H1 (cell line): ENCODE data around the gene TRIOBP.
"Not testable (repeated sequence)": the region's sequence is repeated elsewhere in the genome, so short reads cannot be mapped to it uniquely, and the experiment has no call there.

Experiments
- CHD7 ChIP-seq: fragments of 300-600 bp; sonication (generic); IDR thresholded peaks from 2 replicates; pipeline ENCODE4 v1.7.1; 2012; ENCODE audit warnings: low read length, moderate library complexity, mild to moderate bottlenecking, inconsistent platforms; ENCODE audit not compliant: insufficient replicate concordance
- CTCF ChIP-seq, 3 experiments: IDR thresholded peaks; 1 replicate in 2 of 3; 2 replicates in 1 of 3; pipeline versions ENCODE4 v1.5.1 to v1.6.1; 2011; ENCODE audit warnings: low read length in 3 of 3, mild to moderate bottlenecking in 3 of 3, inconsistent platforms in 2 of 3, low read depth in 1 of 3, moderate library complexity in 1 of 3; ENCODE audit not compliant: insufficient read depth in 1 of 3; ENCODE audit errors: control extremely low read depth in 1 of 3
- EZH2 ChIP-seq: fragments of 200-600 bp; sonication (generic); IDR thresholded peaks from 2 replicates; pipeline ENCODE4 v1.7.1; 2012; ENCODE audit warnings: low read depth, mild to moderate bottlenecking, moderate library complexity, low read length, inconsistent platforms; ENCODE audit not compliant: severe bottlenecking
- KDM5A ChIP-seq: fragments of 200-600 bp; IDR thresholded peaks from 2 replicates; pipeline ENCODE4 v1.7.1; 2012; ENCODE audit warnings: mild to moderate bottlenecking, low read length, inconsistent platforms, mixed read lengths
- MAX ChIP-seq: IDR thresholded peaks from 2 replicates; pipeline ENCODE4 v1.6.1; 2012; ENCODE audit warnings: inconsistent platforms
- NRF1 ChIP-seq: IDR thresholded peaks from 2 replicates; pipeline ENCODE4 v1.6.1; 2011; ENCODE audit warnings: mild to moderate bottlenecking, low read depth, low read length, improper control_type of control experiment
- PHF8 ChIP-seq: fragments of 200-600 bp; sonication (generic); conservative IDR thresholded peaks from 2 replicates; pipeline ENCODE4 v1.7.1; 2012; ENCODE audit warnings: low read depth, mild to moderate bottlenecking, inconsistent platforms, low read length, moderate library complexity
- POLR2A ChIP-seq, 2 experiments: IDR thresholded peaks; 1 replicate in 1 of 2; 2 replicates in 1 of 2; pipeline ENCODE4 v1.6.1; 2011; ENCODE audit warnings: low read depth in 2 of 2, low read length in 2 of 2, mild to moderate bottlenecking in 2 of 2; ENCODE audit errors: control extremely low read depth in 1 of 2
- RBBP5 ChIP-seq: IDR thresholded peaks from 2 replicates; pipeline ENCODE4 v1.7.1; 2012; ENCODE audit warnings: low read depth, mild to moderate bottlenecking, inconsistent platforms, low read length, moderate library complexity, borderline replicate concordance
- RFX5 ChIP-seq: IDR thresholded peaks from 2 replicates; pipeline ENCODE4 v1.6.1; 2011; ENCODE audit warnings: low read depth, low read length, improper control_type of control experiment, borderline replicate concordance
- SIRT6 ChIP-seq: IDR thresholded peaks from one replicate; pipeline ENCODE4 v1.7.1; 2012; ENCODE audit warnings: low read length, inconsistent platforms
- YY1 ChIP-seq: IDR thresholded peaks from 2 replicates; pipeline ENCODE4 v1.6.1; 2011; ENCODE audit warnings: low read depth, mild to moderate bottlenecking, low read length
- ZNF274 ChIP-seq: IDR thresholded peaks from 2 replicates; pipeline ENCODE4 v1.7.0; 2012; ENCODE audit warnings: low read length, borderline replicate concordance; ENCODE audit errors: extremely low read depth

GRCh38 chr22:37799979-37800378 lies 103.1 kb downstream of the TRIOBP start:
- TF ChIP-seq ZNF274; EZH2; CHD7; POLR2A (IDR thresholded peaks at IDR 0.05; ENCODE audit: control extremely low read depth in 1 of 2, low read depth in 2 of 2, low read length in 2 of 2); PHF8; CTCF (IDR thresholded peaks at IDR 0.05; ENCODE audit: control extremely low read depth in 1 of 3, insufficient read depth in 1 of 3, low read depth in 1 of 3, low read length in 3 of 3); RFX5; YY1; RBBP5; SIRT6; NRF1; MAX; KDM5A: not testable (repeated sequence)
